ENCODE measurements around the gene NUAK1. TPM values are rescaled to one million over a fixed set of nuclear protein-coding genes. Genes with fewer than 3 reads are reported as not detected.

NUAK1 gene
- total RNA-seq, 1 donor from 2014 or later: 42.1 TPM

- intact Hi-C loops (cut with DNase I): no loop called here
- no peak for DNase-seq (ENCODE audit: missing footprints)
- ATAC-seq: no peak
Observed at GRCh38 chr12:106054049-106054448, 84.7 kb downstream of the NUAK1 start.

- intact Hi-C loops (cut with DNase I): no loop called here
- no peak for ATAC-seq
- DNase-seq (ENCODE audit: missing footprints): no peak
Observed at GRCh38 chr12:106051853-106052531, 86.8 kb downstream of the NUAK1 start.

GRCh38 chr12:106049546-106049945 is 89.2 kb downstream of the NUAK1 start:
- ATAC-seq (no peak), DNase-seq (ENCODE audit: missing footprints) (no peak)
- intact Hi-C loops (cut with DNase I): no loop called here

GRCh38 chr12:106049105-106049504 is 89.6 kb downstream of the NUAK1 start:
- intact Hi-C loops (cut with DNase I): no loop called here
- no peak for ATAC-seq
- DNase-seq (ENCODE audit: missing footprints): no peak

GRCh38 chr12:106048676-106049075 is 90.1 kb downstream of the NUAK1 start:
- intact Hi-C loops (cut with DNase I): no loop called here
- DNase-seq (ENCODE audit: missing footprints) (no peak), ATAC-seq (no peak)

GRCh38 chr12:106048016-106048415 is 90.7 kb downstream of the NUAK1 start:
- no peak for ATAC-seq
- no peak for DNase-seq (ENCODE audit: missing footprints)
- intact Hi-C loops (cut with DNase I): no loop called here

GRCh38 chr12:106046947-106047346 is 91.8 kb downstream of the NUAK1 start:
- ATAC-seq (no peak), DNase-seq (ENCODE audit: missing footprints) (no peak)
- intact Hi-C loops (cut with DNase I): no loop called here

- intact Hi-C loops (cut with DNase I): no loop called here
- ATAC-seq: no peak
- DNase-seq (ENCODE audit: missing footprints): no peak
Observed at GRCh38 chr12:106046301-106046846, 92.4 kb downstream of the NUAK1 start.

- no peak for ATAC-seq
- intact Hi-C loops (cut with DNase I): no loop called here
- DNase-seq (ENCODE audit: missing footprints): no peak
Observed at GRCh38 chr12:106045251-106045674, 93.5 kb downstream of the NUAK1 start.

- intact Hi-C loops (cut with DNase I): no loop called here
- no peak for DNase-seq (ENCODE audit: missing footprints)
- ATAC-seq: no peak
Observed at GRCh38 chr12:106044773-106045172, 94.0 kb downstream of the NUAK1 start.

- intact Hi-C loops (cut with DNase I): no loop called here
- no peak for ATAC-seq
- no peak for DNase-seq (ENCODE audit: missing footprints)
Observed at GRCh38 chr12:106042037-106042436, 96.7 kb downstream of the NUAK1 start.

GRCh38 chr12:106040521-106040920 is 98.2 kb downstream of the NUAK1 start:
- ATAC-seq: no peak
- intact Hi-C loops (cut with DNase I): no loop called here
- DNase-seq (ENCODE audit: missing footprints): no peak

GRCh38 chr12:106039646-106040404 is 98.9 kb downstream of the NUAK1 start:
- intact Hi-C loops (cut with DNase I): no loop called here
- no peak for ATAC-seq
- DNase-seq (ENCODE audit: missing footprints): no peak

GRCh38 chr12:106039242-106039641 is 99.5 kb downstream of the NUAK1 start:
- intact Hi-C loops (cut with DNase I): no loop called here
- DNase-seq (ENCODE audit: missing footprints): no peak
- ATAC-seq: peak; percentile 37

- ATAC-seq (no peak), DNase-seq (ENCODE audit: missing footprints) (no peak)
- intact Hi-C loops (cut with DNase I): no loop called here
Observed at GRCh38 chr12:106037524-106038298, 101.0 kb downstream of the NUAK1 start.

- ATAC-seq (no peak), DNase-seq (ENCODE audit: missing footprints) (no peak)
- intact Hi-C loops (cut with DNase I): no loop called here
Observed at GRCh38 chr12:106035421-106035820, 103.3 kb downstream of the NUAK1 start.

- no peak for ATAC-seq
- intact Hi-C loops (cut with DNase I): no loop called here
- no peak for DNase-seq (ENCODE audit: missing footprints)
Observed at GRCh38 chr12:106034316-106034715, 104.4 kb downstream of the NUAK1 start.

- intact Hi-C loops (cut with DNase I): no loop called here
- DNase-seq (ENCODE audit: missing footprints): no peak
- no peak for ATAC-seq
Observed at GRCh38 chr12:106033161-106033675, 105.5 kb downstream of the NUAK1 start.

- ATAC-seq (no peak), DNase-seq (ENCODE audit: missing footprints) (no peak)
- intact Hi-C loops (cut with DNase I): no loop called here
Observed at GRCh38 chr12:106032623-106032925, 106.2 kb downstream of the NUAK1 start.

Data from Right ventricle myocardium inferior (tissue), 1 donor.